CD4-positive, alpha-beta memory T cell (primary cell): ENCODE results near the gene FGGY. TPM values are rescaled to one million over a fixed set of nuclear protein-coding genes. Genes with fewer than 3 reads are reported as not detected.

Source experiments
- CTCF ChIA-PET: fragments of 350-600 bp; sonication (Branson Sonifier 250); formaldehyde crosslinking; loops from one replicate; lab custom pipeline; 2021; ENCODE audit warnings: inconsistent platforms; ENCODE audit not compliant: partially characterized antibody; lab: Charles Lee
- POLR2A ChIA-PET: fragments of 350-600 bp; sonication (Branson Sonifier 250); formaldehyde crosslinking; loops from one replicate; lab custom pipeline; 2021; ENCODE audit not compliant: partially characterized antibody; lab: Charles Lee
- DNase-seq, 5 donors: peaks; one replicate each; pipeline versions ENCODE4 v3.0.0 to v3.0.0-alpha.2; 2020 to 2022; ENCODE audit warnings: mixed read lengths in 1 of 5
- H3K27ac ChIP-seq: one replicate; pipeline ENCODE4 v1.7.0; 2013; ENCODE audit warnings: low read depth, low read length
- H3K27me3 ChIP-seq: 2 replicates; pipeline ENCODE4 v1.7.0; 2013; ENCODE audit warnings: mild to moderate bottlenecking, low read length, moderate library complexity; ENCODE audit not compliant: insufficient read depth
- H3K36me3 ChIP-seq: 2 replicates; pipeline ENCODE4 v1.7.0; 2013; ENCODE audit warnings: mild to moderate bottlenecking, low read length, moderate library complexity; ENCODE audit not compliant: insufficient read depth
- H3K4me1 ChIP-seq: 2 replicates; pipeline ENCODE4 v1.7.0; 2013; ENCODE audit warnings: mild to moderate bottlenecking, low read length, moderate library complexity; ENCODE audit not compliant: insufficient read depth
- H3K4me3 ChIP-seq, 2 donors: one replicate each; pipeline ENCODE4 v1.7.0; 2013; ENCODE audit warnings: low read length in 2 of 2, mild to moderate bottlenecking in 1 of 2
- H3K9me3 ChIP-seq, 2 donors: one replicate each; pipeline ENCODE4 v1.7.0; 2013; ENCODE audit warnings: low read length in 2 of 2, control low read depth in 1 of 2; ENCODE audit not compliant: control insufficient read depth in 1 of 2
- H3K27ac Mint-ChIP-seq, 7 donors: one replicate each; pipeline ENCODE4 v1.8.0; 2020 to 2021; ENCODE audit warnings: mixed read lengths in 7 of 7, mild to moderate bottlenecking in 6 of 7, inconsistent platforms in 3 of 7, moderate library complexity in 3 of 7
- H3K27me3 Mint-ChIP-seq, 2 donors: one replicate each; pipeline ENCODE4 v1.8.0; 2020 to 2021; ENCODE audit warnings: mixed read lengths in 2 of 2
- H3K36me3 Mint-ChIP-seq, 2 donors: one replicate each; pipeline ENCODE4 v1.8.0; 2020 to 2021; ENCODE audit warnings: mixed read lengths in 2 of 2, inconsistent platforms in 1 of 2, mild to moderate bottlenecking in 1 of 2
- H3K4me1 Mint-ChIP-seq, 4 donors: one replicate each; pipeline ENCODE4 v1.8.0; 2020 to 2021; ENCODE audit warnings: mixed read lengths in 4 of 4, mild to moderate bottlenecking in 1 of 4
- H3K4me3 Mint-ChIP-seq, 8 donors: one replicate each; pipeline ENCODE4 v1.8.0; 2020 to 2021; ENCODE audit warnings: mixed read lengths in 8 of 8, mild to moderate bottlenecking in 7 of 8, moderate library complexity in 6 of 8, inconsistent platforms in 3 of 8
- H3K9me3 Mint-ChIP-seq, 8 donors: one replicate each; pipeline ENCODE4 v1.8.0; 2020 to 2021; ENCODE audit warnings: mixed read lengths in 8 of 8, mild to moderate bottlenecking in 5 of 8, inconsistent platforms in 3 of 8, moderate library complexity in 1 of 8
- intact Hi-C: fragments of 100-400 bp; cut with micrococcal nuclease; formaldehyde crosslinking; loops from one replicate; pipeline ENCODE4 v1.15.1; 2023
- polyA plus RNA-seq, 2 donors: library from polyadenylated mRNA; unstranded; fragments of 300-500 nt; fragmentation: Illumina TruSeq; gene quantifications; one replicate each; pipeline ENCODE4 v1.2.3, GENCODE V29; 2021
- total RNA-seq, 2 experiments: library from RNA; stranded (reverse); gene quantifications; one replicate each; pipeline ENCODE4 v1.2.3, GENCODE V29; 2021

Gene FGGY
- total and polyA plus RNA-seq, 4 experiments from 2014 or later: 1.8 to 8.8 (median 3.6) TPM

GRCh38 chr1:59409549-59409948 lies 112.7 kb downstream of the FGGY start:
- no peaks in the 10 kb centered on the region for H3K36me3 Mint-ChIP-seq
- H3K27me3 Mint-ChIP-seq: no peaks in the 10 kb centered on the region
- CTCF ChIA-PET: no interaction called here
- H3K27ac Mint-ChIP-seq: no peak overlapping the region
- Histone ChIP-seq H3K4me1 (no peaks in the 10 kb centered on the region), H3K4me3 (no peak overlapping the region), H3K9me3 (no peaks in the 10 kb centered on the region), H3K36me3 (no peaks in the 10 kb centered on the region), H3K27me3 (no peaks in the 10 kb centered on the region), H3K27ac (no peak overlapping the region)
- intact Hi-C loops: no loop called here
- H3K9me3 Mint-ChIP-seq: no peaks in the 10 kb centered on the region
- H3K4me3 Mint-ChIP-seq: no peak overlapping the region
- no peak for DNase-seq
- H3K4me1 Mint-ChIP-seq: no peaks in the 10 kb centered on the region
- POLR2A ChIA-PET: no interaction called here

- Mint-ChIP-seq H3K27ac (no peak overlapping the region), H3K4me1 (no peaks in the 10 kb centered on the region), H3K4me3 (no peak overlapping the region), H3K9me3 (no peaks in the 10 kb centered on the region), H3K36me3 (no peaks in the 10 kb centered on the region), H3K27me3 (no peaks in the 10 kb centered on the region)
- Histone ChIP-seq H3K36me3 (no peaks in the 10 kb centered on the region), H3K27me3 (no peaks in the 10 kb centered on the region), H3K4me3 (no peak overlapping the region), H3K27ac (no peak overlapping the region), H3K9me3 (no peaks in the 10 kb centered on the region), H3K4me1 (no peaks in the 10 kb centered on the region)
- no peak for DNase-seq
- intact Hi-C loops: no loop called here
- POLR2A ChIA-PET: no interaction called here
- CTCF ChIA-PET: no interaction called here
Measured at GRCh38 chr1:59409986-59410385, 113.1 kb downstream of the FGGY start.

DNA sequence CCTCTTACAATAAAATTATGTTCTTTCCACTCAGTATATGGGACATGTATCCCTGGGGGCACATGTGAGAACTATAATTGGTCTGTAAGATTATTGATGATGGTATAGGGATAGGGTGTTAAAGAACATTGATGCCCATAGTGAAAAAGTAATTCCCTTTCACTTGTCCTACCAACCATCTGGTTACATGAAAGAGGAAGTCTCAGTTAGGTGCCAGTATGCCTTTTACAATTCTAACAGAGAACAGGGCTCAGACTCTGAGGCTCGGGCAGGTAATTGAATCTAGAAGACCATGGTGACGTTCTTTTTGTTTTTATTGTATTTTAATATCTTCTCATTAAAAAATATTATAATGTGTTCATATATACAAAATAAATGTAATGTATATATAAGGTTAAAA lies 113.6 kb downstream of the FGGY start:
- CTCF ChIA-PET: no interaction called here
- Mint-ChIP-seq H3K27me3 (no peaks in the 10 kb centered on the region), H3K4me3 (no peak overlapping the region), H3K36me3 (no peaks in the 10 kb centered on the region), H3K9me3 (no peaks in the 10 kb centered on the region), H3K4me1 (no peaks in the 10 kb centered on the region), H3K27ac (no peak overlapping the region)
- Histone ChIP-seq H3K27me3 (no peaks in the 10 kb centered on the region), H3K9me3 (no peaks in the 10 kb centered on the region), H3K4me1 (no peaks in the 10 kb centered on the region), H3K4me3 (no peak overlapping the region), H3K36me3 (no peaks in the 10 kb centered on the region), H3K27ac (no peak overlapping the region)
- intact Hi-C loops: no loop called here
- POLR2A ChIA-PET: no interaction called here
- DNase-seq: no peak

DNA sequence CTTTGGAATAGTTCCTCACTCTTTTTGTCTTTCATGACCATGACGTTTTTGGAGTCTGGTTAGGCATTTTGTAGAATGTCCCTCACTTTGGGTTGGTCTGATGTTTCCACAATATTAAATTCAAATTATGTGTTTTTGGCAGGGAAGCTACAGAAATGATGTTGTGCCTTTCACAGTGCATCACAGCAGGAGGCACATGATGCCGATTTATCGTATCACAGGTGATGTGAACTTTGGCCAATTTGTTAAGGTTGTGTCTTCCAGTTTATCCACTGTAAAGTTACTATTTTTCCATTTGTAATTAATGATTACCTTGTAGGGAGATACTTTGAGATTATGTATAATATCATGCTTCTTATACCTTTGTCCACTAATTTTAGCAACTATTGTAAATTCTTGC lies 114.3 kb downstream of the FGGY start:
- H3K9me3 Mint-ChIP-seq: no peaks in the 10 kb centered on the region

GRCh38 chr1:59412718-59413326 lies 115.9 kb downstream of the FGGY start:
- no peaks in the 10 kb centered on the region for H3K36me3 ChIP-seq
- Mint-ChIP-seq H3K9me3 (no peaks in the 10 kb centered on the region), H3K4me3 (no peak overlapping the region), H3K27ac (no peak overlapping the region), H3K27me3 (no peaks in the 10 kb centered on the region), H3K4me1 (no peaks in the 10 kb centered on the region), H3K36me3 (no peaks in the 10 kb centered on the region)
- no peaks in the 10 kb centered on the region for H3K27me3 ChIP-seq
- no peaks in the 10 kb centered on the region for H3K9me3 ChIP-seq
- DNase-seq: no peak
- intact Hi-C loops: no loop called here
- no peak overlapping the region for H3K27ac ChIP-seq
- ChIA-PET CTCF (no interaction called here), POLR2A (no interaction called here)
- no peak overlapping the region for H3K4me3 ChIP-seq
- H3K4me1 ChIP-seq: no peaks in the 10 kb centered on the region

More for the DNA sequence above, 114.3 kb downstream of the FGGY start:
- H3K4me1 ChIP-seq: no peaks in the 10 kb centered on the region
- H3K27ac ChIP-seq: no peak overlapping the region
- POLR2A ChIA-PET: no interaction called here
- Mint-ChIP-seq H3K27me3 (no peaks in the 10 kb centered on the region), H3K36me3 (no peaks in the 10 kb centered on the region), H3K27ac (no peak overlapping the region), H3K4me3 (no peak overlapping the region), H3K4me1 (no peaks in the 10 kb centered on the region)
- DNase-seq: no peak
- no peaks in the 10 kb centered on the region for H3K27me3 ChIP-seq
- CTCF ChIA-PET: no interaction called here
- H3K9me3 ChIP-seq: no peaks in the 10 kb centered on the region
- no peaks in the 10 kb centered on the region for H3K36me3 ChIP-seq
- no peak overlapping the region for H3K4me3 ChIP-seq
- intact Hi-C loops: no loop called here

DNA sequence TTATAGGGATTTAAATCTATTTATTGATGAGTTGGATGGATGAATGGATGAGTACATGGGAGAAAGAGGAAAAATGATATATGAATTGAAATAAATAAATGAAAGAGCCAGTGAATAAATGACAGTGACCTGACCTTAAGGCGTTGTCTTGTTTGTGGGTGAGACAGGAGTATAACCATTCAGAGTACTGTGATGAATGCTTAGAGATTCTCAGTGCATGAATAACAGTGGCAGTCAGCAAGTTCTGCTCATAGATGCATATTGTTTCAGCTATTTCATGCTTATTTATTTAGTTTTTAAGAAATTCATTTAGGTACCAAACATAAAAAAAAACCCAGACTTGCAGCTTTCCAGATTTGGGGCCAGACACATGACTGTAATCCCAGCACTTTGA lies 116.4 kb downstream of the FGGY start:
- DNase-seq: no peak
- Mint-ChIP-seq H3K36me3 (no peaks in the 10 kb centered on the region), H3K9me3 (no peaks in the 10 kb centered on the region), H3K4me3 (no peak overlapping the region), H3K27ac (no peak overlapping the region), H3K4me1 (no peaks in the 10 kb centered on the region), H3K27me3 (peaks cover 0 to 2% of the 10 kb centered on the region in 2 donors)
- H3K36me3 ChIP-seq: no peaks in the 10 kb centered on the region
- H3K27ac ChIP-seq: no peak overlapping the region
- H3K4me3 ChIP-seq: no peak overlapping the region
- intact Hi-C loops: no loop called here
- H3K4me1 ChIP-seq: no peaks in the 10 kb centered on the region
- H3K27me3 ChIP-seq: no peaks in the 10 kb centered on the region
- H3K9me3 ChIP-seq: no peaks in the 10 kb centered on the region
- POLR2A ChIA-PET: no interaction called here
- CTCF ChIA-PET: no interaction called here

DNA sequence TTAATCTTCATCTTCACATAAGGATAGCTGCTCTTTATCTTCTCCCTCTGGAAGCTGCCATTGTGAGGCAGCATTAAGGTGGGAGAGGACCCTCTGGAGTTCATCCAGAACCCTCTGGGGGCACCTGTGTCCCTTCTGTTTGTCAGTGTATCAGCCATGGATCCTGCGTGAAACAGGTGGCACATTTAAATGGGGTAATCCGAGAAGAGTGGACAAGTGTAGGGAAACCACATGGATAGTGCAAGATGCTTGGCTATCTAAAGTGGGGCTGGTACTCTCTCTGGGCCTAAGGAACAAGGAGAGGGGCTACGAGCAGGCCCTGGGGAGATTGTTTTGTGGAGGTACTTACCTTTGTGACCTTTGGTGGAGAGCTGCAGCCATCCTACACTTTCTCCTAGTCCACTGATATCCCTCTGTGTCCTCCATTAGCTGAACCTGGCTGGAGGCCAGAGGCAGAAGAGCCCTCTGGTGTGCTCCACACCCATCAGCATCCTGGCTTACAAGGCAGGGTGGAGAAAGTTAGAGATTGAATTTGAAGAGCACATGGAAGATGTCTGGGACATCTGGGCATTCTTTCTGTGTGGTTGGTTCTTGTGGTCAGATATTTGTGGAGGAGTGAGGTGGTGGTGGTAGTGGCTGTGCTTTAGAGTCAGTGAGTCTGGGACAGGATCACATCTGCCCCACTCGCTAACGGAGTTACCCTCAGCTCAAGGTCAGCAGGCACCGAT lies 117.7 kb downstream of the FGGY start:
- H3K27me3 ChIP-seq: no peaks in the 10 kb centered on the region
- intact Hi-C loops: no loop called here
- H3K4me1 ChIP-seq: no peaks in the 10 kb centered on the region
- H3K9me3 Mint-ChIP-seq: no peaks in the 10 kb centered on the region
- no peak overlapping the region for H3K27ac Mint-ChIP-seq
- no peaks in the 10 kb centered on the region for H3K36me3 Mint-ChIP-seq
- peaks cover 0 to 2% of the 10 kb centered on the region in 2 donors for H3K27me3 Mint-ChIP-seq
- H3K9me3 ChIP-seq: no peaks in the 10 kb centered on the region
- POLR2A ChIA-PET: no interaction called here
- no peak overlapping the region for H3K4me3 ChIP-seq
- H3K4me1 Mint-ChIP-seq: no peaks in the 10 kb centered on the region
- CTCF ChIA-PET: no interaction called here
- H3K4me3 Mint-ChIP-seq: no peak overlapping the region
- H3K36me3 ChIP-seq: no peaks in the 10 kb centered on the region
- H3K27ac ChIP-seq: no peak overlapping the region
- DNase-seq: no peak
